Stimulated activated CD8-positive, alpha-beta memory T cell treated with anti-CD3 and anti-CD28 coated beads, Interleukin-15, amount 100 ng/mL, for 48 hours (primary cell): Measurements from ENCODE around the gene ETNK2.

Experiments
- DNase-seq, 2 donors: peaks; one replicate each; pipeline ENCODE4 v3.0.0-alpha.2; 2020; ENCODE audit warnings: low read depth in 2 of 2

Gene ETNK2

GRCh38 chr1:204151552-204152309 is at the start of gene ETNK2:
TSS of gene ETNK2 (minus strand) at chr1:204152044. CDS start at chr1:204151852, 192 bp downstream.
- DNase-seq = peak; percentile 27 to 37

GRCh38 chr1:204201348-204202040 is 49.6 kb upstream of the ETNK2 start:
- DNase-seq = no peak

- no peak for DNase-seq
Observed at GRCh38 chr1:204199579-204199978, 47.7 kb upstream of the ETNK2 start.

GRCh38 chr1:204198348-204199340 is 46.8 kb upstream of the ETNK2 start:
- no peak for DNase-seq

- DNase-seq = no peak
Observed at GRCh38 chr1:204197068-204197467, 45.2 kb upstream of the ETNK2 start.

- no peak for DNase-seq
Observed at GRCh38 chr1:204196068-204196795, 44.4 kb upstream of the ETNK2 start, which contains the start of gene KISS1. TSS of gene KISS1 (minus strand) at chr1:204196491. CDS start at chr1:204192876, 3,615 bp downstream.

GRCh38 chr1:204194771-204195170 is 42.9 kb upstream of the ETNK2 start:
- no peak for DNase-seq

- DNase-seq = no peak
Observed at GRCh38 chr1:204194080-204194479, 42.2 kb upstream of the ETNK2 start.

GRCh38 chr1:204192589-204193352 is 40.9 kb upstream of the ETNK2 start:
- no peak for DNase-seq

- DNase-seq = no peak
Observed at GRCh38 chr1:204192046-204192445, 40.2 kb upstream of the ETNK2 start.

- no peak for DNase-seq
Observed at GRCh38 chr1:204191456-204191855, 39.6 kb upstream of the ETNK2 start.

- peak; percentile 8 to 18 for DNase-seq
Observed at GRCh38 chr1:204190212-204191211, 38.7 kb upstream of the ETNK2 start.

GRCh38 chr1:204188959-204189639 is 37.3 kb upstream of the ETNK2 start:
- DNase-seq = peak in 1 of 2 donors; percentile 7

GRCh38 chr1:204186597-204186996 is 34.8 kb upstream of the ETNK2 start:
- no peak for DNase-seq

- no peak for DNase-seq
Observed at GRCh38 chr1:204181116-204181515, 29.3 kb upstream of the ETNK2 start.

GRCh38 chr1:204180133-204180532 is 28.3 kb upstream of the ETNK2 start:
- no peak for DNase-seq

- DNase-seq = no peak
Observed at GRCh38 chr1:204178487-204179281, 26.8 kb upstream of the ETNK2 start.

GRCh38 chr1:204177133-204177532 is 25.3 kb upstream of the ETNK2 start:
- no peak for DNase-seq
